ENCODE results near the gene MOV10L1. TPM values are rescaled to one million over a fixed set of nuclear protein-coding genes. Genes with fewer than 3 reads are reported as not detected.
"Not testable (repeated sequence)": the region's sequence is repeated elsewhere in the genome, so short reads cannot be mapped to it uniquely, and the experiment has no call there.

MOV10L1 gene
- total RNA-seq, 1 donor from 2014 or later, result not detected

GRCh38 chr22:50160947-50161346 is 71.1 kb downstream of the MOV10L1 start:
- Histone ChIP-seq H3K4me1 (no peaks in the 10 kb centered on the region), H3K36me3 (no peaks in the 10 kb centered on the region), H3K27ac (no peak overlapping the region), H3K4me3 (no peak overlapping the region), H3K9me3 (no peaks in the 10 kb centered on the region), H3K27me3 (no peaks in the 10 kb centered on the region)
- intact Hi-C loops (cut with DNase I), result no loop called here
- DNase-seq (ENCODE audit: low spot score in 2 of 2), result no peak
- TF ChIP-seq, protein P1, sequence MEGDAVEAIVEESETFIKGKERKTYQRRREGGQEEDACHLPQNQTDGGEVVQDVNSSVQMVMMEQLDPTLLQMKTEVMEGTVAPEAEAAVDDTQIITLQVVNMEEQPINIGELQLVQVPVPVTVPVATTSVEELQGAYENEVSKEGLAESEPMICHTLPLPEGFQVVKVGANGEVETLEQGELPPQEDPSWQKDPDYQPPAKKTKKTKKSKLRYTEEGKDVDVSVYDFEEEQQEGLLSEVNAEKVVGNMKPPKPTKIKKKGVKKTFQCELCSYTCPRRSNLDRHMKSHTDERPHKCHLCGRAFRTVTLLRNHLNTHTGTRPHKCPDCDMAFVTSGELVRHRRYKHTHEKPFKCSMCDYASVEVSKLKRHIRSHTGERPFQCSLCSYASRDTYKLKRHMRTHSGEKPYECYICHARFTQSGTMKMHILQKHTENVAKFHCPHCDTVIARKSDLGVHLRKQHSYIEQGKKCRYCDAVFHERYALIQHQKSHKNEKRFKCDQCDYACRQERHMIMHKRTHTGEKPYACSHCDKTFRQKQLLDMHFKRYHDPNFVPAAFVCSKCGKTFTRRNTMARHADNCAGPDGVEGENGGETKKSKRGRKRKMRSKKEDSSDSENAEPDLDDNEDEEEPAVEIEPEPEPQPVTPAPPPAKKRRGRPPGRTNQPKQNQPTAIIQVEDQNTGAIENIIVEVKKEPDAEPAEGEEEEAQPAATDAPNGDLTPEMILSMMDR (IDR thresholded peaks at IDR 0.05), result no peak

GRCh38 chr22:50161508-50162390 is 71.9 kb downstream of the MOV10L1 start:
- intact Hi-C loops (cut with DNase I), result no loop called here
- Histone ChIP-seq H3K4me1 (no peaks in the 10 kb centered on the region), H3K4me3 (no peak overlapping the region), H3K36me3 (no peaks in the 10 kb centered on the region), H3K9me3 (no peaks in the 10 kb centered on the region), H3K27me3 (no peaks in the 10 kb centered on the region), H3K27ac (no peak overlapping the region)
- no peak for DNase-seq (ENCODE audit: low spot score in 2 of 2)
- TF ChIP-seq, protein P1 (IDR thresholded peaks at IDR 0.05), result no peak

- Histone ChIP-seq H3K36me3 (no peaks in the 10 kb centered on the region), H3K9me3 (no peaks in the 10 kb centered on the region), H3K27ac (no peak overlapping the region), H3K27me3 (no peaks in the 10 kb centered on the region), H3K4me1 (no peaks in the 10 kb centered on the region), H3K4me3 (no peak overlapping the region)
- intact Hi-C loops (cut with DNase I), result no loop called here
- TF ChIP-seq, protein P1 (IDR thresholded peaks at IDR 0.05), result no peak
- DNase-seq (ENCODE audit: low spot score in 2 of 2), result no peak
These were observed 72.7 kb downstream of the MOV10L1 start for GRCh38 chr22:50162391-50162956.

- TF ChIP-seq, protein P1 (IDR thresholded peaks at IDR 0.05), result no peak
- Histone ChIP-seq H3K27me3 (no peaks in the 10 kb centered on the region), H3K4me3 (no peak overlapping the region), H3K36me3 (no peaks in the 10 kb centered on the region), H3K9me3 (no peaks in the 10 kb centered on the region), H3K27ac (no peak overlapping the region), H3K4me1 (peaks cover 4 to 5% of the 10 kb centered on the region in 2 donors)
- intact Hi-C loops (cut with DNase I), result no loop called here
- no peak for DNase-seq (ENCODE audit: low spot score in 2 of 2)
These were observed 75.8 kb downstream of the MOV10L1 start for GRCh38 chr22:50165436-50166123.

DNA sequence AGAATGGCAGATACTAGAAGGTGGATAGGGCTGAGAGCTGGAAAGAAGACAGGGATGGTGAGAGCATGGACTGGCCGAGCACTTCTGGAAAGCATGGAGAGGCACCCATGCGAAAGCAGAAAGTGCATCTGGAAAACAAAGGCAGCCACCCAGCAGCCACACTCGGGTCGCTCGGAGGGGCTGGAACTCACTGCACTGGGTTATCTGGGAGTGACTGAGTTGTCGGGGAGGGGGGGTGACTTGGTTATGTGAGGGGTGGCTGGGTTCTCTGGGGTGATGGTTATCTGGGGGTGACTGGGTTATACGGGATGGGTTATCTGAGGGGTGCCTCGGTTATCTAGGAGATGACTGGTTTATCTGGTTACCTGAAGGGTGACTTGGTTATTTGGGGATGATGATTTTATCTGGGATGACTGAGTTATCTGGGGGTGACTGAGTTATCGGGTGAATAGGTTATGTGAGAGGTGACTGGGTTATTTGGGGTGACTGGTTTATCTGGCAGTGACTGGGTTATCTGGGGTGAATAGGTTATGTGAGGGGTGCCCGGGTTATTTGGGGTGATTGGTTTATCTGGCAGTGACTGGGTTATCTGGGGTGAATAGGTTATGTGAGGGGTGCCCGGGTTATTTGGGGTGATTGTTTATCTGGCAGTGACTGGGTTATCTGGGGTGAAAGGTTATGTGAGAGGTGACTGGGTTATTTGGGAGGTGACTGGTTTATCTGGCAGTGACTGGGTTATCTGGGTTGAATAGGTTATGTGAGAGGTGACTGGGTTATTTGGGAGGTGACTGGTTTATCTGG is 78.1 kb downstream of the MOV10L1 start:
- H3K9me3 ChIP-seq, result no peaks in the 10 kb centered on the region
- peaks cover 4 to 5% of the 10 kb centered on the region in 2 donors for H3K4me1 ChIP-seq
- no peaks in the 10 kb centered on the region for H3K36me3 ChIP-seq
- no peak overlapping the region for H3K27ac ChIP-seq
- DNase-seq (ENCODE audit: low spot score in 2 of 2), result no peak
- no peak overlapping the region for H3K4me3 ChIP-seq
- TF ChIP-seq, protein P1 (IDR thresholded peaks at IDR 0.05), result no peak
- H3K27me3 ChIP-seq, result no peaks in the 10 kb centered on the region
- intact Hi-C loops (cut with DNase I), result no loop called here

DNA sequence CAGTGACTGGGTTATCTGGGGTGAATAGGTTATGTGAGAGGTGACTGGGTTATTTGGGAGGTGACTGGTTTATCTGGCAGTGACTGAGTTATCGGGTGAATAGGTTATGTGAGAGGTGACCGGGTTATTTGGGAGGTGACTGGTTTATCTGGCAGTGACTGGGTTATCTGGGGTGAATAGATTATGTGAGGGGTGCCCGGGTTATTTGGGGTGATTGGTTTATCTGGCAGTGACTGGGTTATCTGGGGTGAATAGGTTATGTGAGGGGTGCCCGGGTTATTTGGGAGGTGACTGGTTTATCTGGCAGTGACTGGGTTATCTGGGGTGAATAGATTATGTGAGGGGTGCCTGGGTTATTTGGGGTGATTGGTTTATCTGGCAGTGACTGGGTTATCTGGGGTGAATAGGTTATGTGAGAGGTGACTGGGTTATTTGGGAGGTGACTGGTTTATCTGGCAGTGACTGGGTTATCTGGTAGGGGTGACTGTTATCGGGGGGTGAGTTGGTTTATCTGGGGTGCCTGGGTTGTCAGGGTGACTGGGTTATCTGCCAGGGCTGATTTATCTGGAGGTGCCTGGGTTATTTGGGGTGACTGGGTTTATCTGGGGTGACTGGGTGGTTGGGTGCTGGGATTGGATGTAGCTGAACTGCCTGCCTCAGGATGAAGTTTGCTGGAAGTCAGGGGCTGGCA is 78.8 kb downstream of the MOV10L1 start:
- H3K27ac ChIP-seq; intact Hi-C loops (cut with DNase I); H3K27me3 ChIP-seq; H3K4me1 ChIP-seq; H3K9me3 ChIP-seq; H3K4me3 ChIP-seq; H3K36me3 ChIP-seq; DNase-seq (ENCODE audit: low spot score in 2 of 2): not testable (repeated sequence)

Data from ascending aorta (tissue), 2 donors.